SU-DHL-6 (cell line): ENCODE data around the gene LILRA2.
"Not testable (repeated sequence)": the region's sequence is repeated elsewhere in the genome, so short reads cannot be mapped to it uniquely, and the experiment has no call there.

ENCODE experiments used
- H2AFZ ChIP-seq: fragments of 200-600 bp; sonication (generic); 2 replicates; pipeline ENCODE4 v1.6.1; 2014; ENCODE audit warnings: low read depth, mild to moderate bottlenecking, moderate library complexity, mixed read lengths, antibody characterized with exemption, low read length; ENCODE audit not compliant: severe bottlenecking
- H3F3A ChIP-seq: fragments of 200-600 bp; shearing (Covaris generic); 2 replicates; pipeline ENCODE4 v1.6.0; 2016; ENCODE audit warnings: antibody characterized with exemption, mild to moderate bottlenecking; ENCODE audit not compliant: insufficient read depth
- H3K27ac ChIP-seq: fragments of 200-600 bp; sonication (generic); 2 replicates; pipeline ENCODE4 v1.5.1; 2016; ENCODE audit warnings: low read depth, mild to moderate bottlenecking, low read length, moderate library complexity, mixed read lengths
- H3K27me3 ChIP-seq: fragments of 200-600 bp; sonication (generic), shearing (Covaris generic); 2 replicates; pipeline ENCODE4 v1.6.0; 2014; ENCODE audit warnings: mild to moderate bottlenecking, low read length
- H3K36me3 ChIP-seq: fragments of 200-600 bp; sonication (generic); 2 replicates; pipeline ENCODE4 v1.6.1; 2014; ENCODE audit warnings: mild to moderate bottlenecking, low read length, mixed read lengths
- H3K4me2 ChIP-seq: fragments of 300-600, 200-600 bp; shearing (Covaris generic), sonication (generic); 2 replicates; pipeline ENCODE4 v1.6.0; 2014; ENCODE audit warnings: low read length, low read depth, mild to moderate bottlenecking; ENCODE audit not compliant: poor library complexity, severe bottlenecking
- H3K4me3 ChIP-seq: fragments of 200-600 bp; sonication (generic); 2 replicates; pipeline ENCODE4 v1.5.1; 2014; ENCODE audit warnings: antibody characterized with exemption, low read length, mild to moderate bottlenecking, mixed read lengths; ENCODE audit not compliant: insufficient read depth, poor library complexity, severe bottlenecking
- H3K79me2 ChIP-seq: fragments of 200-600 bp; sonication (generic); 2 replicates; pipeline ENCODE4 v1.6.1; 2014; ENCODE audit warnings: mild to moderate bottlenecking, low read length, moderate library complexity; ENCODE audit not compliant: insufficient read depth
- H3K9ac ChIP-seq: fragments of 200-600 bp; sonication (generic); 2 replicates; pipeline ENCODE4 v1.7.0; 2014; ENCODE audit warnings: mild to moderate bottlenecking, low read length
- H3K9me2 ChIP-seq: fragments of 200-600 bp; sonication (generic); replicated peaks from 2 replicates; pipeline ENCODE4 v1.6.1; 2014; ENCODE audit warnings: low read length; ENCODE audit not compliant: insufficient read depth
- H3K9me3 ChIP-seq: fragments of 200-600 bp; sonication (generic); 2 replicates; pipeline ENCODE4 v1.6.1; 2014; ENCODE audit warnings: low read length, mixed read lengths; ENCODE audit not compliant: insufficient read depth
- H4K20me1 ChIP-seq: fragments of 200-600 bp; sonication (generic); 2 replicates; pipeline ENCODE4 v1.6.1; 2014; ENCODE audit warnings: low read depth, mild to moderate bottlenecking, antibody characterized with exemption, low read length, moderate library complexity, mixed read lengths
- EZH2phosphoT487 ChIP-seq: fragments of 200-600 bp; sonication (generic), shearing (Covaris generic); conservative IDR thresholded peaks from 2 replicates; pipeline ENCODE4 v1.6.1; 2018; ENCODE audit warnings: mild to moderate bottlenecking, antibody characterized with exemption, low read length, moderate library complexity, mixed read lengths
- TF ChIP-seq, protein P1 (sequence below): fragments of 200-600 bp; sonication (generic); IDR thresholded peaks from one replicate; pipeline ENCODE4 v1.5.1; 2017; ENCODE audit warnings: antibody characterized with exemption, mild to moderate bottlenecking, low read length, moderate library complexity; ENCODE audit not compliant: insufficient read depth, poor library complexity, severe bottlenecking

LILRA2 gene

DNA sequence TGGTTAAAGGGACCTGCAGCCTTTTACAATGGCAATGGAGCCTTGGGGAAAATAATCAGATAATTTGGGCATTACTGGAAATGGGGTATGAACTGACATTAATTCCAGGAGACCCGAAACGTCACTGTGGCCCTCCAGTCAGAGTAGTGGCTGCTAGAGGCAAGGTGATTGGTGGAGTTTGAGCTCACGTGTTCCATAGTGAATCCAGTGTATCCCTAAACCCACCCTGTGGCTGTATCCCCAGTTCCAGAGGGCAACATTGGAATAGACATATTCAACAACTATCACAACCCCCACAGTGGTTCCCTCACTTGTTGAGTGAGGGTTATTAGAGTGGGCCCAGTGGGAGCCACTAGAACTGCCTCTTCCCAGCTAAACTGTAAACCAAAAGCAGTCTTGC lies 3.3 kb upstream of the LILRA2 start:
- H3K27ac ChIP-seq, result no peak overlapping the region
- TF ChIP-seq EZH2phosphoT487, result no peak
- TF ChIP-seq, protein P1, sequence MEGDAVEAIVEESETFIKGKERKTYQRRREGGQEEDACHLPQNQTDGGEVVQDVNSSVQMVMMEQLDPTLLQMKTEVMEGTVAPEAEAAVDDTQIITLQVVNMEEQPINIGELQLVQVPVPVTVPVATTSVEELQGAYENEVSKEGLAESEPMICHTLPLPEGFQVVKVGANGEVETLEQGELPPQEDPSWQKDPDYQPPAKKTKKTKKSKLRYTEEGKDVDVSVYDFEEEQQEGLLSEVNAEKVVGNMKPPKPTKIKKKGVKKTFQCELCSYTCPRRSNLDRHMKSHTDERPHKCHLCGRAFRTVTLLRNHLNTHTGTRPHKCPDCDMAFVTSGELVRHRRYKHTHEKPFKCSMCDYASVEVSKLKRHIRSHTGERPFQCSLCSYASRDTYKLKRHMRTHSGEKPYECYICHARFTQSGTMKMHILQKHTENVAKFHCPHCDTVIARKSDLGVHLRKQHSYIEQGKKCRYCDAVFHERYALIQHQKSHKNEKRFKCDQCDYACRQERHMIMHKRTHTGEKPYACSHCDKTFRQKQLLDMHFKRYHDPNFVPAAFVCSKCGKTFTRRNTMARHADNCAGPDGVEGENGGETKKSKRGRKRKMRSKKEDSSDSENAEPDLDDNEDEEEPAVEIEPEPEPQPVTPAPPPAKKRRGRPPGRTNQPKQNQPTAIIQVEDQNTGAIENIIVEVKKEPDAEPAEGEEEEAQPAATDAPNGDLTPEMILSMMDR, result no peak
- no peaks in the 10 kb centered on the region for H3K9me3 ChIP-seq

DNA sequence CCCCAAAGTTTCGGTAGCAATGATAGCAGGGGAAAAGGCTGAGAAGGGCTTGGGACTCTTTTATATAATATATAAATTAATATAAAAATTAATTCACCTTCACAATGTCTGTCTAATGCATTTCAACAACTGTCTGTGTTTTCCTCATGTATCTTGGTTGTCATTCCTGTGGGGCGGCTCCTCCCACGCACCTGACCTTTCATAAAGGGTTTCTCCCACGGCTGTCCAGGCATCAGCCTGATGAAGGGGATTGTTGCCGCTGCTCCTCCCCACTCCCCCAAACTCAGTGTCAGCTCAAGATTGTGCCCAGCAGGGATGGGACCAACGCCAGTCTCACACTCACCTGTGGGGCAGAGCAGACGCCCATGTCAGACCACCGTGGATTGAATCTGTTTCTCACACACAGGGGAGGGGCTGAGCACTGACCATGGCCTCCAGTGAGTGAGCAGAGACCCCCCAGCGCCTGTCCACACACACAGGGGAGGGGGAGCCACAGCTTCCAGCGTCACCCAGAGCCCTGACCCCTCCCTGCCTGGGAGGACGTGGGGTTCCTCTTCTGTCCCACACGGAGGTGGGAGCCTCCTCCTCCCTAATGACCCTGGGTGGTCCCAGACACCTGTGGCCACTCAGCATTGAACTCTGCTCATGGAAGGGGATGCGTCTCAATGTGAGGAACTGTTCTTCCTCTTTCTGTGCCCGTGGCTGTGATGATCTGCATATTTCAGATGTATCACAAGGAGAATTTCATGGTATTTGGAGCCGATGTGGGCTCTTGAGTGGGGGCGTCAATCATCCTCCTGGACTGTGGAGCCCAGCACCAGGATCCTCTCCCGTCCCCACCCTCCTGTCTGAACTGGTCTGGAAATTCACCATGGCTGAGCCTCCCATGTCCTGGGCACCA lies 1.6 kb upstream of the LILRA2 start:
- H3K9ac ChIP-seq, H4K20me1 ChIP-seq, H3K79me2 ChIP-seq, H3K4me2 ChIP-seq, H3K9me3 ChIP-seq, H3K27me3 ChIP-seq, H3F3A ChIP-seq, H2AFZ ChIP-seq, H3K36me3 ChIP-seq, H3K4me3 ChIP-seq, H3K9me2 ChIP-seq, H3K27ac ChIP-seq: not testable (repeated sequence)

More for the DNA sequence above, 3.3 kb upstream of the LILRA2 start:
- H4K20me1 ChIP-seq, result no peaks in the 10 kb centered on the region
- H3K79me2 ChIP-seq, result no peaks in the 10 kb centered on the region
- no peak overlapping the region for H3K4me3 ChIP-seq
- H3K9me2 ChIP-seq, result no peaks in the 10 kb centered on the region
- H2AFZ ChIP-seq, result no peak overlapping the region
- H3K9ac ChIP-seq, result no peak overlapping the region
- H3F3A ChIP-seq, result no peaks in the 10 kb centered on the region
- no peaks in the 10 kb centered on the region for H3K36me3 ChIP-seq
- H3K4me2 ChIP-seq, result no peak overlapping the region
- 0 out of 2 replicates have a peak, but pooled peaks cover 3% of the 10 kb centered on the region for H3K27me3 ChIP-seq

GRCh38 chr19:54572696-54573311 lies 786 bp upstream of the LILRA2 start:
- H3F3A ChIP-seq, result no peaks in the 10 kb centered on the region
- no peaks in the 10 kb centered on the region for H3K79me2 ChIP-seq
- no peaks in the 10 kb centered on the region for H4K20me1 ChIP-seq
- H3K4me3 ChIP-seq, result no peak overlapping the region
- no peaks in the 10 kb centered on the region for H3K36me3 ChIP-seq
- no peaks in the 10 kb centered on the region for H3K27me3 ChIP-seq
- TF ChIP-seq, protein P1, result no peak
- TF ChIP-seq EZH2phosphoT487, result no peak
- no peak overlapping the region for H2AFZ ChIP-seq
- no peaks in the 10 kb centered on the region for H3K9me2 ChIP-seq
- H3K4me2 ChIP-seq, result no peak overlapping the region
- H3K9me3 ChIP-seq, result no peaks in the 10 kb centered on the region
- no peak overlapping the region for H3K27ac ChIP-seq
- no peak overlapping the region for H3K9ac ChIP-seq

- no peaks in the 10 kb centered on the region for H3K36me3 ChIP-seq
These were observed 461 bp downstream of the LILRA2 start for GRCh38 chr19:54574051-54574450.

More at GRCh38 chr19:54574051-54574450, 461 bp downstream of the LILRA2 start:
- TF ChIP-seq, protein P1, result no peak
- TF ChIP-seq EZH2phosphoT487, result no peak
- Histone ChIP-seq H3K79me2 (no peaks in the 10 kb centered on the region), H3K4me2 (no peak overlapping the region), H2AFZ (no peak overlapping the region), H3K9ac (no peak overlapping the region), H3K9me2 (no peaks in the 10 kb centered on the region), H3K9me3 (no peaks in the 10 kb centered on the region), H3K27ac (no peak overlapping the region), H3K4me3 (no peak overlapping the region), H3K27me3 (no peaks in the 10 kb centered on the region), H4K20me1 (no peaks in the 10 kb centered on the region), H3F3A (no peaks in the 10 kb centered on the region)
